ENCODE results near the gene SPRYD4.

The SPRYD4 gene

DNA sequence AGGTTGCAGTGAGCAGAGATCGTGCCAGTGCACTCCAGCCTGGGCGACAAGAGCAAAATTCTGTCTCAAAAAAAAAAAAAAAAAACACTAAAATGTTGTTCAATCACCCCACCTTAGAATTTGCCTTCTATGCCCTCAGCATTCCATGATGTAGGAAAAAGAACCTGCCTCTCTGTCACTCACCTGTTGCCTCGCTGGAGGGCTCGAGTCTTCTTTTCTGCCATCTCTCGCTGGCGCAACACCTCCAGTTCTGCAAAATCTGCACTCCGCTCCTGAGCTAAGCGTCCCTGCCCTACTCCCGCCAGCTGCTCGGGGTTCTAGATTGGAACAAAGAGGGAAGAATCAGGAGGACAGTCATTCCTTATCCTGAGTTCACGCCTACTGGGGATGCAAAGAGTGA lies 37.1 kb upstream of the SPRYD4 start:
- no peak overlapping the region for H3K4me3 ChIP-seq (ENCODE audit: low read length)
- H3K4me1 ChIP-seq (ENCODE audit: control insufficient read depth, low read length) = no peaks in the 10 kb centered on the region
- no peaks in the 10 kb centered on the region for H3K9me3 ChIP-seq (ENCODE audit: control insufficient read depth, insufficient read depth, low read length)
- peaks cover 71% of the 10 kb centered on the region for H3K36me3 ChIP-seq (ENCODE audit: control insufficient read depth, low read length)
- H3F3A ChIP-seq (ENCODE audit: control insufficient read depth, insufficient read depth) = no peaks in the 10 kb centered on the region
- H3K27ac ChIP-seq (ENCODE audit: low read depth, low read length) = no peak overlapping the region
- H3K9me2 ChIP-seq (replicated peaks; ENCODE audit: control insufficient read depth, low read length) = no peaks in the 10 kb centered on the region
- H3K27me3 ChIP-seq (ENCODE audit: control insufficient read depth, low read length) = no peaks in the 10 kb centered on the region
- TF ChIP-seq CTCF (IDR thresholded peaks at IDR 0.05; ENCODE audit: low read depth, low read length, poor library complexity, severe bottlenecking) (no peak), EZH2phosphoT487 (IDR thresholded peaks at IDR 0.05; ENCODE audit: borderline replicate concordance, low read length) (no peak)
- H3K4me2 ChIP-seq (ENCODE audit: low read length) = no peak overlapping the region
- H4K20me1 ChIP-seq (ENCODE audit: control insufficient read depth, insufficient read depth, low read depth, low read length) = no peaks in the 10 kb centered on the region
- H3K79me2 ChIP-seq (ENCODE audit: control insufficient read depth, low read length) = peaks cover 29% of the 10 kb centered on the region

GRCh38 chr12:56431850-56432249 lies 36.5 kb upstream of the SPRYD4 start:
- Histone ChIP-seq H3K27me3 (ENCODE audit: control insufficient read depth, low read length) (no peaks in the 10 kb centered on the region), H3K36me3 (ENCODE audit: control insufficient read depth, low read length) (peaks cover 72% of the 10 kb centered on the region), H3K4me2 (ENCODE audit: low read length) (no peak overlapping the region), H3F3A (ENCODE audit: control insufficient read depth, insufficient read depth) (no peaks in the 10 kb centered on the region), H3K4me3 (ENCODE audit: low read length) (no peak overlapping the region), H3K4me1 (ENCODE audit: control insufficient read depth, low read length) (no peaks in the 10 kb centered on the region), H3K27ac (ENCODE audit: low read depth, low read length) (no peak overlapping the region), H3K9me2 (replicated peaks; ENCODE audit: control insufficient read depth, low read length) (no peaks in the 10 kb centered on the region), H3K9me3 (ENCODE audit: control insufficient read depth, insufficient read depth, low read length) (no peaks in the 10 kb centered on the region), H4K20me1 (ENCODE audit: control insufficient read depth, insufficient read depth, low read depth, low read length) (no peaks in the 10 kb centered on the region), H3K79me2 (ENCODE audit: control insufficient read depth, low read length) (peaks cover 34% of the 10 kb centered on the region)
- no peak for TF ChIP-seq CTCF (IDR thresholded peaks at IDR 0.05; ENCODE audit: low read depth, low read length, poor library complexity, severe bottlenecking)
- no peak for TF ChIP-seq EZH2phosphoT487 (IDR thresholded peaks at IDR 0.05; ENCODE audit: borderline replicate concordance, low read length)

- Histone ChIP-seq H3K9me3 (ENCODE audit: control insufficient read depth, insufficient read depth, low read length) (no peaks in the 10 kb centered on the region), H3K27me3 (ENCODE audit: control insufficient read depth, low read length) (no peaks in the 10 kb centered on the region), H3F3A (ENCODE audit: control insufficient read depth, insufficient read depth) (no peaks in the 10 kb centered on the region), H3K36me3 (ENCODE audit: control insufficient read depth, low read length) (peaks cover 53% of the 10 kb centered on the region), H4K20me1 (ENCODE audit: control insufficient read depth, insufficient read depth, low read depth, low read length) (no peaks in the 10 kb centered on the region), H3K79me2 (ENCODE audit: control insufficient read depth, low read length) (peaks cover 64% of the 10 kb centered on the region), H3K4me3 (ENCODE audit: low read length) (no peak overlapping the region), H3K27ac (ENCODE audit: low read depth, low read length) (no peak overlapping the region), H3K4me2 (ENCODE audit: low read length) (no peak overlapping the region), H3K9me2 (replicated peaks; ENCODE audit: control insufficient read depth, low read length) (no peaks in the 10 kb centered on the region), H3K4me1 (ENCODE audit: control insufficient read depth, low read length) (no peaks in the 10 kb centered on the region)
- TF ChIP-seq EZH2phosphoT487 (IDR thresholded peaks at IDR 0.05; ENCODE audit: borderline replicate concordance, low read length) (no peak), CTCF (IDR thresholded peaks at IDR 0.05; ENCODE audit: low read depth, low read length, poor library complexity, severe bottlenecking) (no peak)
Observed at GRCh38 chr12:56434828-56435227, 33.5 kb upstream of the SPRYD4 start.
